Measurements from ENCODE around the gene TMEM114.

DNA sequence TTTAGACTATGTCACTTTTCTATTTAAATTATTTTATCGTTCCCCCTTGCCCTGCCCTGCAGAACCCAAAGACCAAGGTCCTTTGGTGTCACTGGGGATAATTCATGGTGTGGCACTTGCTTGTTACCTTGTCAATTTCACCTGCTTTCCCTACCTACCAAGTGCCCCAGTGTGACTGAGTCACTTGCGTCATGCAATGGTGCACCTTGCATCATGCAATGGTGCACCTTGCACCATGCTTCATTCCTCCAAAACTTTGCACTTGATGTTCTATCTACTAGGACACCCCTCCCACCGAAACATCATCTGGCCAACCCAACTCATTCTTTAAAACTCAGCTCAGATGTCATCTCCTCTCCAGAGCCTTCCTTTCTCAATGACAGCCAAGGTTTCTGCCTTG, 47.1 kb downstream of the TMEM114 start:
- TF ChIP-seq GATA2 (IDR thresholded peaks at IDR 0.05; ENCODE audit: low read depth, low read length): no peak
- no peak for TF ChIP-seq GATA3 (IDR thresholded peaks at IDR 0.05; ENCODE audit: low read depth, low read length)

Data from SH-SY5Y (cell line).